ENCODE results near the gene MVB12B.

- TF ChIP-seq EZH2 (IDR thresholded peaks at IDR 0.05) (no peak), POLR2AphosphoS5 (IDR thresholded peaks at IDR 0.05; ENCODE audit: borderline replicate concordance, low read depth, low read length) (no peak), FOXP2 (optimal IDR thresholded peaks at IDR 0.05; ENCODE audit: control extremely low read depth, extremely low read length, insufficient read depth) (no peak)
These were observed 152.9 kb downstream of the MVB12B start for GRCh38 chr9:126479515-126479914.
